Neural progenitor cell (in vitro differentiated cells): ENCODE results near the gene KCNK17.

Source experiments
- CTCF ChIP-seq: fragments of 200-600 bp; sonication (generic); IDR thresholded peaks from 2 replicates; pipeline ENCODE4 v1.5.1; 2017; ENCODE audit warnings: antibody characterized with exemption, mild to moderate bottlenecking
- EZH2 ChIP-seq: fragments of 200-600 bp; sonication (generic); IDR thresholded peaks from 2 replicates; pipeline ENCODE4 v1.6.1; 2017; ENCODE audit warnings: antibody characterized with exemption, mild to moderate bottlenecking, moderate library complexity
- EZH2phosphoT487 ChIP-seq: fragments of 200-600 bp; sonication (generic); IDR thresholded peaks from 2 replicates; pipeline ENCODE4 v1.6.1; 2017; ENCODE audit warnings: antibody characterized with exemption

GRCh38 chr6:39266782-39267355, 47.4 kb downstream of the KCNK17 start:
- no peak for TF ChIP-seq CTCF
- no peak for TF ChIP-seq EZH2
- no peak for TF ChIP-seq EZH2phosphoT487
